Mesenteric fat pad (tissue), 1 donor: Measurements from ENCODE around the gene FOXP2. TPM values are rescaled to one million over a fixed set of nuclear protein-coding genes. Genes with fewer than 3 reads are reported as not detected.
"Not testable (repeated sequence)": the region's sequence is repeated elsewhere in the genome, so short reads cannot be mapped to it uniquely, and the experiment has no call there.

Source experiments
- DNase-seq: peaks from one replicate; pipeline ENCODE4 v3.0.0-alpha.2; 2020; ENCODE audit warnings: low spot score
- total RNA-seq: library from RNA; stranded (reverse); fragmentation: NEBNext Ultra II Directional; extraction: Animal tissue kit (Norgen Biotek cat#: 25700); gene quantifications from one replicate; pipeline ENCODE4 v1.2.1, GENCODE V29; 2021
- donor health status: DM: yes; HTN: yes; CAD: no.

The FOXP2 gene
- total RNA-seq, 1 donor from 2014 or later, result 7.9 TPM

- not testable (repeated sequence) for DNase-seq
These were observed 166.3 kb downstream of the FOXP2 start for GRCh38 chr7:114580963-114581362.

DNA sequence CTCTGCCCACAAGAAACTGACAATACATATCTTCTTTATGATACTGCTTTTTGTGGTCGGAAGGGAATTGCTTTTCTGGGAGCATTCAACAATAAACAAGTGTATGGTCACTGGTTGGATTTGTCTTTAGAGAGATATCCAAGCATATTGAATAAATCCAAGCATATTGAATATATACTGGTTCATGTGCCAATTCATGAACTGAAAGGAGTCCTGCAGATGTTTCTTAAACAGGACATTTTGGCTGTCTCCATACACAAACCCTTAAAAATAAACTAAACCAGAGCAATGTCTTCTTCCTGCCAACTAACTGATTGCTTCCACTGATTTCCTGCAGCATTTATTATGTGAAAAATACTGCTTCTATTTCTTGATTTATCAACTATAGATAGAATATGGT is 173.9 kb downstream of the FOXP2 start:
- no peak for DNase-seq

GRCh38 chr7:114589436-114589835 is 174.8 kb downstream of the FOXP2 start:
- DNase-seq, result no peak

DNA sequence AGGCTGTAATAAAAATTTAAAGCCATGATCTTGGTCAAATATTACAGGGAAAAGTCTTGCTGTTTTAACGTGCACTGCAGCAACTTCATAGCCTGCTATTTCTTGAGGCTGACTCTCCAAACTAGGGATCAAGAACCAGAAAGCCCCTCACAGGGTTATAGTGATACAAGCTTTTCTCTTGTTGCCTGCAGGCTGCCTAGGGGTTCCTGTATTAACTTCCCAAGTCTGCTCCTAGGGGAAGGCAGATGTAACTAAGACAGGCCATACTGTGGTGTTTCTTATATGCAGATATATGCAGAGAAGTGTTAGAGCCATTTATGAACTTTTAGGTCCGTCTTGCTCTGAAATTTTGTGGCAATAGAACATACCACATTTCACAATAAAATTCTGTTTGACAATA is 175.7 kb downstream of the FOXP2 start:
- DNase-seq, result no peak

DNA sequence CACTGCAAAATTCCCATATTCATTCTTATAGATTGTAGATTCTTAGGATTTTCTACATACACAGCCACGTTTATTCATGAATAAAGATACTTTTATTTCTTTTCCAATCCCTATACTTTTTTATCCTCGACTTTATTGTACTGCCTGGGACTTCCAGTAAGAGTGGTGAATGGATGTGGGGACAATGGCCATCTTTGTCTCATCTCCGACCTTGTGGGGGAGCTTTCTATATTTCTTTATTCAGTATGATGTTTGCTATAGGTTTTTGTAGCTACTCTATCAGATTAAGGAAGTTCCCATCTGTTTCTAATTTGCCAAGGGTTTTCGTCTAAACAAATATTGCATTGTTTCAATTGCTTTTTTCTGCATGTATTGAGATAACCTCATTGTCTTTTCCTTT is 184.3 kb downstream of the FOXP2 start:
- no peak for DNase-seq

DNA sequence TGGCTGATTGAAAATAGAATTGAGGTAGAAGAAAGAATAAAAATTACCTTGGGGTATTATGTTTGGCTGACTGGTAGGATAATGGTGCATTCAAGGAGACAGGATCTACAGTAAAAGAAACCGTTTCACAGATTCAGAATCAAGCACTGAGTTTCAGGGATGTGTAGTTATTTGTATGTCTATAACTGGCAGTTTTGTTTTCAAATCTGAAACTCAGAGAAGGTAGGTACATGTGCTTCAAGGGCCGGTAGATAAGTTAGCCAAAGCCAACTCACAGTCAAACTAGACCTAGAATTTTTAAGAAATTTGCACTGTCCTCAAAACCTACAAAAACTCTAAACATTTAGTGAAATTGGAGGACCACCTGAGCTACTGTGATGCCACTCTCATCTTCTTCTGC is 191.5 kb downstream of the FOXP2 start:
- no peak for DNase-seq

DNA sequence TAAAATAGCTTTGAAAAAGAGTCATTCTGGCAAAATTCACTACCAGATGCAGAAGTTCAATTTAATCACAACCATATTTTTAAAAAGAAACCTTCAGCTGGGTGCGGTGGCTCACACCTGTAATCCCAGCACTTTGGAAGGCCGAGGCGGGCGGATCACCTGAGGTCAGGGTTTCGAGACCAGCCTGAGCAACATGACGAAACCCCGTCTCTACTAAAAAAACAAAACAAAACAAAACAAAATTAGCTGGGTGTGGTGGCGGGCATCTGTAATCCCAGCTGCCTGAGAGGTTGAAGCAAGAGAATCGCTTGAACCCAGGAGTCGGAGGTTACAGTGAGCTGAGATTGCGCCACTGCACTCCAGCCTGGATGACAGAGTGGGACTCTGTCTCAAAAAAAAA is 194.2 kb downstream of the FOXP2 start:
- DNase-seq, result not testable (repeated sequence)

DNA sequence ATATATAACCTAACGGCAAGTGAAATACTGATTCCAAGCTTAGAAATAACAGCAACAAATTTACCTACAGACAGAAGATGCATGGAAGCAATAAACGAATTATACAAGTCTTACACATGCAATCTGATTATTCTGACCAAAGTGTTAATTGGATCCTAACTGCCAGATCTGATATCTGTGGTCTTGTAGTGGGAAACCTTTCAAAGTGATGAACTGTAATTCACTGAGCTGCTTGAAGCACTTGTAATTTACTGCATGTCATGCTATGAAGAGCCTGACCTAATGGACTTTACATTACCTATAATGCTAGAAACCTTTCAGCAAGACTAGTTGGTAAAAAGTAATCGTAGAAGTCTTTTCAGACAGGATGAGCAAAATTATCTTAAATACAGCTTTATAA is 205.6 kb downstream of the FOXP2 start:
- no peak for DNase-seq

DNA sequence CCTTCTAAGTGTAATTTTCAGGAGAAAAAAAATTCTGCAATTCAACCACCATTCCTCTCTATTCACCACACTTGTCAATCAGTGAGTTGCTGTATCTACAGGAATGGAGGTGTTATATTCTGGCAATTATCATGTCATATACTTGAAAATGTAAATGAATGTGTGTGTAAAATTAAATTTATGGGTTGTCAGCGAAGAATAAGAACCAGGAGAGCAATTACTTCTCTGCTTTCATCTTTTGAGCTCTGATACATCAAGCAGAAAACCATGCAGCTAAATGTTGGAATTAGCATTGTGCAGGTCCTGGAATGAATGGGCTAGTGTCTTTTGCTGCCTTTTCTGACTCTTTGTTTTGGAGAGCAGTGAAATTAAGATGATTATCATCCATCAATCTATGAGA is 207.6 kb downstream of the FOXP2 start:
- no peak for DNase-seq

GRCh38 chr7:114623146-114623545 is 208.5 kb downstream of the FOXP2 start:
- DNase-seq, result no peak

DNA sequence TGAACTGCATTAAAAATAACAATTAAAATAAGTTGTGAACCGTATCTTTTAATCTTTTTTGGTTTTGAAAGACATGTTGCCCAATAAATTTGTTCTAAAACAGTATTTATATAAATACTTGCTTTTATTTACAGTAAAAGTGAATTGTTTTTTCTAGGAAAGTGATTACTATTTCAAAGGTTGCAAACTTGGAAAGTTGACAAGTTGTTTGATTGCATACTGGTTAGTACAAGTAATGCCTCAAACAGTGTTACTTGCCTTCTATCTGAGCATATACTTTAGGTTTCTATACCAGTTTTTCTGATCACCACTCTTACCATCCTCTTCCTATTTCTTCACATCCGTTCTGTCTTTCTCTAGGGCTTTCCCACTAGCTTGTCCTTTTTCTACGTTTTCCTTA is 212.6 kb downstream of the FOXP2 start:
- DNase-seq, result no peak

DNA sequence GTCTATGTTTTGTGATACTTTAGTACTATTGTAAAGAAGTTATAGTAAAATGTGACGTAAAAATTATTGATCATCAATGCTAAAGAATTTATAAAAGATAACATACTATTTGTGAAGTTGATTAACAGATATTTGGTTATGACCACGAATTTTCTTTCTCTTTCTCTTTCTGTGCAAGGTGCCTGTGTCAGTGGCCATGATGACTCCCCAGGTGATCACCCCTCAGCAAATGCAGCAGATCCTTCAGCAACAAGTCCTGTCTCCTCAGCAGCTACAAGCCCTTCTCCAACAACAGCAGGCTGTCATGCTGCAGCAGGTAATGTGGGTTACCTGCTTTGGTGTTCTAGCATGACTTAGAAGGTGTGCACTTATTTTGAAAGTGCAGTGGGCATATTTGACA is 213.7 kb downstream of the FOXP2 start:
- DNase-seq, result no peak

- DNase-seq, result no peak
These were observed 215.1 kb downstream of the FOXP2 start for GRCh38 chr7:114629762-114630161.

DNA sequence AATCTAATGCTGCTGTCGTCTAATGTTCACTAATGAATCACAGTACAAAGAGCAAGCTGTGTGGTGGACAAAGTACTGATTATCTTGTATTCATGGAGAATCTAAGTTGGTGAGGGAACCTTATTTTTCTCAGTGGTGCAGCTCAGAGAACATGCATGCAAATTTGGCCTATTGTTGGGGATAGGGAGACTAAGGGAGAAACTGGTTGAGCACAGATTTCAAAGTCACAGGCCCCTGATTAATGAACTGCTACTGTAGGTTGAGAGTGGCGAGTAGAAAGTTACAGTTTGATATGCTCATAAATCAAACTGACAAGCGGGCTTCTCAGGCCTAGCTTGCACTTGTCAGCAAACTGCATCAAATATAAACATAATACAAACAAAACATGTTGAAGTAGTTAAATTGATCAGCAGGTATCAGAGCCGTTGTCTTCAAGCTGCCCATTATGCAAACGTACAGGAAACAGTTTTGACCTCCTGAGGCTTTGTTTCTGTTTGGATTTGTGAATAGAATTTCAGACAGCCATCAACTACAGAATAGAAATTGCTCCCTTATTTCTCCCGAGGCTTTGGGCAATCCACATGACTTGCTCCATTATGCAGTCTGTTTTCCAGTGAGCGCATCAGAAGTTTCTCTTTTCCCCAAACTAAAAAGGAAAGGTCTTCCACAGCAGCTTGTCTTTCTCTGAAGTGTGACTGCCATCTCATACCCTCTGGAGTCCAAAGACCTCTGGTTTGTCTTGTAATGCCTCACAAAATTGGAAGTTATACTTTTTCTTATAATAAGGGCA is 215.8 kb downstream of the FOXP2 start:
- no peak for DNase-seq

- DNase-seq, result no peak
These were observed 216.7 kb downstream of the FOXP2 start for GRCh38 chr7:114631249-114631822.

GRCh38 chr7:114639451-114639850 is 224.8 kb downstream of the FOXP2 start:
- no peak for DNase-seq

GRCh38 chr7:114644455-114644854 is 229.8 kb downstream of the FOXP2 start:
- no peak for DNase-seq

GRCh38 chr7:114645451-114645850 is 230.8 kb downstream of the FOXP2 start:
- DNase-seq, result no peak

GRCh38 chr7:114647518-114647917 is 232.9 kb downstream of the FOXP2 start:
- no peak for DNase-seq

DNA sequence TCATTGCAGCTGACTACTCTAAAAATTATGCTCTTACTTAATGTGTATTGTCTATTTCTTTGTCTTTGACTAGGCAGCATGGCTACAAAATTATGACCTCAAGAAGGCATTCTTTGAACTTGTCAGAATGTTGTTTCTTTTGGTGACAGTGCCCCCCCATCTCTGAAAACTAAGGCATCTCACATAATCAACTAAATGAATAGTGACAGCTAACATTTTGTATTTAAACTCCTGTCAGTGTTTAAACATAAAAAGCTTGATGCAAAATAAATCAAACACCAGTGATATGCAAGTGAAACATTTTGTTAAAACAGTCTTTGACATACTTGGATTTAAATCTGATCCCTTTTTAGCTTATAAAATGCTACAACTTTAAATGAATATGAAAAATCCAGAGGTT is 233.5 kb downstream of the FOXP2 start:
- DNase-seq, result no peak

DNA sequence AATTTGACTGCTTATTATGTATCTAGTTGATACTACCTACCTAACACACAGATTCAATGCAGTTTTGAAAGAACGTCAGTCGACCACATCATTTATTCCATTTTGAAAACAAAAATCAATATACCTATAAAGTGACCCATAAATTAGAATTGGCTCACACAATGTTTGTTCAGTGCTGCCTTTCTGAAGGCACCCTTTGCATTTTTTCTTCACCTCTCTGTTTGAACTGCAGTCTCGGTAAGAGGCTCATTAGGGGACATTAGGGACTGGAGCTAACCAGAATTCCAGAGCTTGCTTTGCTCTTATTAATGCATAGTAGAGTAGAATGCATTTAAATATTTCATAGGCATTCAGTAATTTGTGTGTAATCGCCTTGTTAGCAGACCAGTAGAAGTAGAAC is 234.1 kb downstream of the FOXP2 start:
- no peak for DNase-seq

- DNase-seq, result no peak
These were observed 235.1 kb downstream of the FOXP2 start for GRCh38 chr7:114649689-114650088.

DNA sequence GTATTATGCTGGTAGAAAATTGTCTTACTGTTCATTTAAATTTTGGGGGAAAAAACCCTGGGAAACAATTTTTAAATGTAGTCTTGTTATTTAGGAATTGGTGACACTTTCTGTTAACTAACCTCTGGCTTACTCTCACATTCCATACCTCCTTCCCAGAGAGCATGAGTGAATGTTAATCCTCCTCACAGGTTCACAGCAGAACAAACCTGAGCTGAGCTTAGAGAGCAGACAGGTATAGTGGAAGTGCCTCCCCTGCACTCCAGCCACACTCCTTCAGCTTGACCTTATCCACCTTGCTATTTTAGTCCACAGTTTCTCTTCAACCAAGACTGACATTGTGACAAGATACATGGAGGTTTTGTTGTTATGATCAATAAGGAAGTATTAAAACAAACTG is 235.9 kb downstream of the FOXP2 start:
- no peak for DNase-seq
